GM10266 (cell line): ENCODE measurements around the gene ZNF282.

ENCODE experiments used
- DNase-seq: peaks from one replicate; pipeline ENCODE4 v3.0.0; 2012; ENCODE audit errors: extremely low spot score
- CTCF ChIP-seq: IDR thresholded peaks from 2 replicates; pipeline ENCODE4 v1.5.1; 2012; ENCODE audit warnings: mild to moderate bottlenecking, low read depth; ENCODE audit not compliant: control insufficient read depth, insufficient read depth; ENCODE audit errors: missing control alignments

Gene ZNF282

GRCh38 chr7:149205690-149206381, 10.5 kb downstream of the ZNF282 start:
- DNase-seq: no peak
- TF ChIP-seq CTCF: no peak

GRCh38 chr7:149207324-149208035, 12.1 kb downstream of the ZNF282 start:
- no peak for DNase-seq
- TF ChIP-seq CTCF: no peak

- peak; percentile 70 for TF ChIP-seq CTCF
- DNase-seq: peak; percentile 69
These were observed 14.3 kb downstream of the ZNF282 start for GRCh38 chr7:149209518-149210269.

- no peak for TF ChIP-seq CTCF
- no peak for DNase-seq
These were observed 15.2 kb downstream of the ZNF282 start for GRCh38 chr7:149210551-149210950.

- DNase-seq: no peak
- TF ChIP-seq CTCF: no peak
These were observed 18.8 kb downstream of the ZNF282 start for GRCh38 chr7:149214020-149214720.

GRCh38 chr7:149216402-149216801, 21.1 kb downstream of the ZNF282 start:
- no peak for TF ChIP-seq CTCF
- DNase-seq: no peak

GRCh38 chr7:149217570-149217969, 22.2 kb downstream of the ZNF282 start:
- no peak for TF ChIP-seq CTCF
- no peak for DNase-seq
